ENCODE data around the gene GZMM. TPM values are rescaled to one million over a fixed set of nuclear protein-coding genes. Genes with fewer than 3 reads are reported as not detected.
"Not testable (repeated sequence)": the region's sequence is repeated elsewhere in the genome, so short reads cannot be mapped to it uniquely, and the experiment has no call there.

GZMM gene
- total RNA-seq, 8 experiments from 2014 or later, result 0.29 to 0.50 (median 0.33) TPM; not detected in 3

DNA sequence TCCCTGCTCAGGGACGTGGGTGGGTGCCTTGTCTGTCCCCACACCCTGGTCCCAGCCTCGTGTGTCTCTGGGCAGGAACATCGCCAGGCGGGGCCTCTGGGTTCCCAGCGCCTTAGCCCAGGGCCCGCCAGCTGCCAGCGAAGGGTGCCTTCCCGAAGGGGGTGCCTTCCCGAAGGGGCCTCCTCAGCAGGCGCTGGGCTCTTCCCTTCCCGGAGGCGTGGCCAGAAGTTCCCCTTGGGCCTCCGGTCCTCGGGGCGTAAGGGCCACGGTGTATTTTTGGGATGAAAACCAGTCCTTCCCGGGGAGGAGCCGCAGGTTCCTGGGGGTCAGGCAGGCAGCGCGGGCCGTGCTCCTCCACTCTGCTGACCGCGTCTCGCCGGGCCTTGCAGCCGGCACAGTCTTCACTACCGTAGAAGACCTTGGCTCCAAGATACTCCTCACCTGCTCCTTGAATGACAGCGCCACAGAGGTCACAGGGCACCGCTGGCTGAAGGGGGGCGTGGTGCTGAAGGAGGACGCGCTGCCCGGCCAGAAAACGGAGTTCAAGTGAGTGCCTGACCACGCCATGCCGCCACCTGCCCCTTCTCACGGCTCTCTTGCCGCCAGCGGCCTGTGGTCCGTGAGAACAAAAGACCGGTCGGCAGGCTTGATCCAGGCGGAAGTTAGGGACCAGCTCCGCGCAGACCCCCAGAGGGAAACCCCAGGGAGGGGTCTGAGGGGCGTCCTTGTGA lies 35.4 kb downstream of the GZMM start:
- no peak overlapping the region for H3K27ac ChIP-seq
- 88 to 98% (median 96%) methylated on average over 9 to 22 of the region's 46 CpGs; no CpG with 5 or more reads in 7 of the 10 experiments for WGBS, 10 experiments
- no peak for ATAC-seq (replicated peaks in 6 of 8)
- H3K4me3 ChIP-seq, result no peak overlapping the region
- in situ Hi-C loops (cut with MboI; ENCODE audit: low pct_unique_long_range_greater_than_20kb in 2 of 9, low sequenced_read_pairs in 9 of 9, unreplicated experiment in 9 of 9), result loop anchor here in 2 of 9 experiments (25.0 kb wide), 1 partner anchor 158 kb away; no protein-coding TSS in a partner anchor
- H3K4me1 ChIP-seq (replicated peaks in 1 of 2), result peaks cover 12 to 18% of the 10 kb centered on the region in 2 donors

DNA sequence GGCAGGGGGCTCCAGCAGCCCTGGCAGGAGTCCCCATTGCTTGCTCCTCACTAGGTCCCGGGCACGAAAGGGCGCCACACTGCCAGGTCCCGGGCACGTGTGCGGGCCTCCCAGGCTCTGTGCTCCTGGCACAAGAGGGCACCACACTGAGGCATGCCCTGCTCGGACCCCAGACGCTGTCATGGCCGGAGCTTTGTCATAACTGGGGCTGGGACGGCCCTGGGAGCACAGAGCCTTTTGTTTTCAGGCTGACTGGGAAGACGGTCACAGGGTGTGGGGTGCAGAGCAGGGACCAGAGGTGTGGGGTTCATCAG lies 35.9 kb downstream of the GZMM start:
- Histone ChIP-seq H3K4me3 (no peak overlapping the region), H3K4me1 (replicated peaks in 1 of 2) (peaks cover 8 to 13% of the 10 kb centered on the region in 2 donors), H3K27ac (no peak overlapping the region)
- ATAC-seq (replicated peaks in 6 of 8), result no peak
- in situ Hi-C loops (cut with MboI; ENCODE audit: low pct_unique_long_range_greater_than_20kb in 2 of 9, low sequenced_read_pairs in 9 of 9, unreplicated experiment in 9 of 9), result loop anchor here in 2 of 9 experiments (25.0 kb wide), 1 partner anchor 158 kb away; no protein-coding TSS in a partner anchor
- 100% methylated on average over 3 of the region's 11 CpGs; no CpG with 5 or more reads in 9 of the 10 experiments for WGBS, 10 experiments

DNA sequence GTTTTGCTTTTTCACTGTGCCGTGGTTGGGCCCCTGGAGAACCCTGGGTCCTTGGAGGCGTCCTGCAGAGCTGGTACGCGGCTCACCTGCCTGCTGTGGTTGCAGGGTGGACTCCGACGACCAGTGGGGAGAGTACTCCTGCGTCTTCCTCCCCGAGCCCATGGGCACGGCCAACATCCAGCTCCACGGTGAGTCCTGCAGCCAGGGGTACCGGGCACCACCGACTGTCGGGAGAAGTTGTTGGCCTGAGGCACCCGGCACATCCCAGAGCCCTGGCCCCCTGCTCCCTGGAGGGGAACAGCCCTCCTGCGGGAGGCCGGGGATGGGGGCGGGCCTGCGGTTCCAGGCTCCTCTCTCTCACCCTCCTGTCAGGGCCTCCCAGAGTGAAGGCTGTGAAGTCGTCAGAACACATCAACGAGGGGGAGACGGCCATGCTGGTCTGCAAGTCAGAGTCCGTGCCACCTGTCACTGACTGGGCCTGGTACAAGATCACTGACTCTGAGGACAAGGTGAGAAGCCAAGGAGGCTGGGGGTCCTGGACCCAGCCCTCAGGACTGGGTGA lies 36.5 kb downstream of the GZMM start:
- 75 to 96% (median 87%) methylated on average over 2 to 9 of the region's 22 CpGs; no CpG with 5 or more reads in 5 of the 10 experiments for WGBS, 10 experiments
- no peak overlapping the region for H3K27ac ChIP-seq

DNA sequence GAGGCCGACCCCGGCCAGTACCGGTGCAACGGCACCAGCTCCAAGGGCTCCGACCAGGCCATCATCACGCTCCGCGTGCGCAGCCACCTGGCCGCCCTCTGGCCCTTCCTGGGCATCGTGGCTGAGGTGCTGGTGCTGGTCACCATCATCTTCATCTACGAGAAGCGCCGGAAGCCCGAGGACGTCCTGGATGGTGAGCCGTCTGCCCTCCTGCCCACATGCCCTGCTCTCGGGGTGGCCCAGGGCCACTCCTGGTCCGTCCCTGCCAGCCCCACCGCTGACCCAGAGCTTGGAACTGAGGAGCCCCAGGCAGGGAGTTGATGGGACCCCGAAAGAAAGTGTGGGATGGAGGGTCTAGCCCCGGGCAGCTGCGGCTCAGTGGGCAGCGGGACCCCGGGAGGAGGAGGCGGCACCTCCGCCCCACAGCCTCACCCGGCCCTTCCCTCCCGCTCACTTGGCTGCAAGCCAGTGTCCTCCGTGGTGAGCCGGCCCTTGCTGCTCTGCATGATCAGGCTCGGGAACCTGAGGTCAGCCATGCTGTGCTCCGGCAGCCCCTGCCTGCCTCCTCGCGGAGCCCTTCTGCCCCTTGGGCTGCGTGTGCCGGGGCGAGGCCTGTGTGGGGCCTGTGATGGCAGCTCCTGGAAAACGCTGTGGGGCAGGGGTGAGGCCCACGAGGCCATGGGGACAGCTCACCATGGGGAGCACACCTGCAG lies 37.7 kb downstream of the GZMM start:
- ATAC-seq (replicated peaks in 6 of 8), result no peak
- no peak overlapping the region for H3K4me3 ChIP-seq

More for the DNA sequence above, 36.5 kb downstream of the GZMM start:
- in situ Hi-C loops (cut with MboI; ENCODE audit: low pct_unique_long_range_greater_than_20kb in 2 of 9, low sequenced_read_pairs in 9 of 9, unreplicated experiment in 9 of 9), result loop anchor here in 2 of 9 experiments (25.0 kb wide), 1 partner anchor 157 kb away; no protein-coding TSS in a partner anchor
- ATAC-seq (replicated peaks in 6 of 8), result no peak
- H3K4me1 ChIP-seq (replicated peaks in 1 of 2), result peaks cover 7 to 13% of the 10 kb centered on the region in 2 donors
- no peak overlapping the region for H3K4me3 ChIP-seq

DNA sequence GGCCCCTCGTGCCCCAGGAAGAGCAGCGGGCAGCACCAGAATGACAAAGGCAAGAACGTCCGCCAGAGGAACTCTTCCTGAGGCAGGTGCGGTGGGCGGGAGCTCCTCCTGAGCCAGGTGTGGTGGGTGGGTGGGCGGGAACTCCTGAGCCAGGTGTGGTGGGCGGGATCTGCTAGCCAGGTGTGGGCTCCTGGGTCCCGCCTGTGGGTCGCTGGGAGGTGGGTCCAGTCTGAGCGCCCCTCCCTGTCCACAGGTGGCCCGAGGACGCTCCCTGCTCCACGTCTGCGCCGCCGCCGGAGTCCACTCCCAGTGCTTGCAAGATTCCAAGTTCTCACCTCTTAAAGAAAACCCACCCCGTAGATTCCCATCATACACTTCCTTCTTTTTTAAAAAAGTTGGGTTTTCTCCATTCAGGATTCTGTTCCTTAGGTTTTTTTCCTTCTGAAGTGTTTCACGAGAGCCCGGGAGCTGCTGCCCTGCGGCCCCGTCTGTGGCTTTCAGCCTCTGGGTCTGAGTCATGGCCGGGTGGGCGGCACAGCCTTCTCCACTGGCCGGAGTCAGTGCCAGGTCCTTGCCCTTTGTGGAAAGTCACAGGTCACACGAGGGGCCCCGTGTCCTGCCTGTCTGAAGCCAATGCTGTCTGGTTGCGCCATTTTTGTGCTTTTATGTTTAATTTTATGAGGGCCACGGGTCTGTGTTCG lies 38.8 kb downstream of the GZMM start:
- in situ Hi-C loops (cut with MboI; ENCODE audit: low pct_unique_long_range_greater_than_20kb in 2 of 9, low sequenced_read_pairs in 9 of 9, unreplicated experiment in 9 of 9), result loop anchor here in 2 of 9 experiments (25.0 kb wide), 1 partner anchor 155 kb away; no protein-coding TSS in a partner anchor
- Histone ChIP-seq H3K27ac (no peak overlapping the region), H3K4me3 (no peak overlapping the region), H3K4me1 (replicated peaks in 1 of 2) (peaks cover 0 to under 1% of the 10 kb centered on the region in 2 donors)
- 7 to 100% (median 93%) methylated on average over 2 to 18 of the region's 31 CpGs; no CpG with 5 or more reads in 3 of the 10 experiments for WGBS, 10 experiments
- ATAC-seq (replicated peaks in 6 of 8), result no peak

More for the DNA sequence above, 37.7 kb downstream of the GZMM start:
- no peak overlapping the region for H3K27ac ChIP-seq
- WGBS, 10 experiments, result 88 to 100% methylated on average over 2 to 8 of the region's 40 CpGs; no CpG with 5 or more reads in 8 of the 10 experiments
- in situ Hi-C loops (cut with MboI; ENCODE audit: low pct_unique_long_range_greater_than_20kb in 2 of 9, low sequenced_read_pairs in 9 of 9, unreplicated experiment in 9 of 9), result loop anchor here in 2 of 9 experiments (25.0 kb wide), 1 partner anchor 156 kb away; no protein-coding TSS in a partner anchor
- H3K4me1 ChIP-seq (replicated peaks in 1 of 2), result peaks cover 0 to 3% of the 10 kb centered on the region in 2 donors

DNA sequence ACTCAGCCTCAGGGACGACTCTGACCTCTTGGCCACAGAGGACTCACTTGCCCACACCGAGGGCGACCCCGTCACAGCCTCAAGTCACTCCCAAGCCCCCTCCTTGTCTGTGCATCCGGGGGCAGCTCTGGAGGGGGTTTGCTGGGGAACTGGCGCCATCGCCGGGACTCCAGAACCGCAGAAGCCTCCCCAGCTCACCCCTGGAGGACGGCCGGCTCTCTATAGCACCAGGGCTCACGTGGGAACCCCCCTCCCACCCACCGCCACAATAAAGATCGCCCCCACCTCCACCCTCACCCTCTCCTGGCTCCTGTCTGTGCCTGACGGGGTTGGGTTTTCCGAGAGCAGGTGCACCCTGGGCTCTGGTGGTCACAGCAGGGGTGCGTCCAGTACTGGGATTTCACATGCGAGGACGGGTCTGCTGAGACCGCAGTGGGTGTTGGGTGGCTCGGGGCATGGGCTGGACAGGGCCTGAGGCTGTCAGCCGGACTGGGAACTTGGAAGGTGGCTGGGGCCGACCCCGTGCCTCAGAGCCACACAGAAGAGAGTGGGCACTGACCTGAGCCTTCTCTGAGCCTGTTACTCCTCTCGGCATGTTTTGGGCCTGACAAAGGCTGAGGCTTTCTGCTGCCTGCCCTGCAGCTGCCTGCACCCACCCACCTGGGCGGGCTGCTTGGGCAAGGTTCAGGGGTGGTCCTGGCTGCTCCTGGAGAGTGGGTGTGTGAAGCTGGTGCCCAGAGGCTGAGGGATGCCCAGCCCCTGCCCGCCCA lies 39.5 kb downstream of the GZMM start:
- H3K27ac ChIP-seq, result no peak overlapping the region
- no peak overlapping the region for H3K4me3 ChIP-seq

DNA sequence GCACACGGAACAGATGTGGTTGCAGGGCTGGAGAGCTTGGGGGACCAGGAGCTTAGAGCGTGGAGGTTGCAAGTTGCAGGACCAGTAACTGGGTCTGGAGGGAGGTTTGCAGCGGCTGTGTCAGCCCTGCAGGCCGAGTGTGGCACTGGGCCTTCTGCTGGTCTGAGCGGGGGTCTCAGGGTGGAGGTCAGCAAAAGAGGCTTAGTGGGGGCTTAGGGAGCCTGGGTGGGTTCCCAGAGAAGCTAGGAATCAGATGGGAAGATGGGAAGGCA lies 40.1 kb downstream of the GZMM start:
- 93 to 100% methylated on average over 1 to 3 of the region's 5 CpGs; no CpG with 5 or more reads in 8 of the 10 experiments for WGBS, 10 experiments
- no peak for ATAC-seq (replicated peaks in 6 of 8)
- in situ Hi-C loops (cut with MboI; ENCODE audit: low pct_unique_long_range_greater_than_20kb in 2 of 9, low sequenced_read_pairs in 9 of 9, unreplicated experiment in 9 of 9), result loop anchor here in 2 of 9 experiments (25.0 kb wide), 1 partner anchor 153 kb away; no protein-coding TSS in a partner anchor
- Histone ChIP-seq H3K27ac (no peak overlapping the region), H3K4me1 (replicated peaks in 1 of 2) (peaks cover 3 to 12% of the 10 kb centered on the region in 2 donors), H3K4me3 (no peak overlapping the region)

More for the DNA sequence above, 39.5 kb downstream of the GZMM start:
- WGBS, 10 experiments, result 40 to 80% methylated on average over 1 of the region's 27 CpGs; no CpG with 5 or more reads in 8 of the 10 experiments
- H3K4me1 ChIP-seq (replicated peaks in 1 of 2), result peaks cover 2 to 7% of the 10 kb centered on the region in 2 donors
- in situ Hi-C loops (cut with MboI; ENCODE audit: low pct_unique_long_range_greater_than_20kb in 2 of 9, low sequenced_read_pairs in 9 of 9, unreplicated experiment in 9 of 9), result loop anchor here in 2 of 9 experiments (25.0 kb wide), 1 partner anchor 154 kb away; no protein-coding TSS in a partner anchor
- no peak for ATAC-seq (replicated peaks in 6 of 8)

DNA sequence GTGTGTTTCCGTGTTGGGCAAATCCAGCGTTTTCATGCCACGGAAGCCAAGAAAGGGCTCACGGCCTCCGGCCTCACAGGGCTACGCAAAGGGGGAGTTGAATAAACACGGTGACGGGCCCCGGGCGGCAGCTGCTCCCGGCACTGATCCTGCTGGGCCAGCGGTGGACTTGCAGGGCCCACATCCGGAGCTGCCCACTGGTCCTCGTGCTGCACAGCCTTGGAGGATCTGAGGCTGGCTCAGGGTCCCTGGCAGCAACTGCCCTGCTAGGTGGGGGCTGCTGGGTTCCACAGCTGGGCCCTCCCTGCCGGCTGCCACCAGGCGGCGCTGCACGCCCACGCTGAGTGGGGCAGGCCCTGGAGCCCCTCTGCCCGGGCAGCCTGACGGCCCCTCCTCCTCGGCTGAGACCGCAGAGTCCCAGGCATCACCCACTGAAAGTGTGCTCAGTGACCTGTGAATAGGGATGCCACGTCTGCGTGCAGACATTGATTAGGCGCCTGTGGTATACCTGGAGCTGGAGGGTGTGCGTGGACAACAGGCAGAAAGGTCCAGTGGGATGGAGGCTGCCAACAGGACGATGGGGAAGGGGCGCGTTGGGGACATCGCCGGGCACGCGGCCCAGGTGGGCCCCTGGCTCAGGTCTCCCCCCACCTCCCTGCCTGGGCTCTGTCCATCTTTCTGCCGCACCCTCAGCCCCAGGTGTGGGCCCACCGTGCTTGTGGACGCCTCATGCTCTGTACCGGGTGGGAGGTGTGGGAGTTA lies 40.6 kb downstream of the GZMM start:
- Histone ChIP-seq H3K27ac (no peak overlapping the region), H3K4me3 (no peak overlapping the region), H3K4me1 (replicated peaks in 1 of 2) (peaks cover 6 to 16% of the 10 kb centered on the region in 2 donors)
- ATAC-seq (replicated peaks in 6 of 8), result peak; percentile 28 to 73 (median 62)
- in situ Hi-C loops (cut with MboI; ENCODE audit: low pct_unique_long_range_greater_than_20kb in 2 of 9, low sequenced_read_pairs in 9 of 9, unreplicated experiment in 9 of 9), result loop anchor here in 2 of 9 experiments (25.0 kb wide), 1 partner anchor 153 kb away; no protein-coding TSS in a partner anchor
- 0 to 100% (median 47%) methylated on average over 2 to 12 of the region's 38 CpGs; no CpG with 5 or more reads in 5 of the 10 experiments for WGBS, 10 experiments

DNA sequence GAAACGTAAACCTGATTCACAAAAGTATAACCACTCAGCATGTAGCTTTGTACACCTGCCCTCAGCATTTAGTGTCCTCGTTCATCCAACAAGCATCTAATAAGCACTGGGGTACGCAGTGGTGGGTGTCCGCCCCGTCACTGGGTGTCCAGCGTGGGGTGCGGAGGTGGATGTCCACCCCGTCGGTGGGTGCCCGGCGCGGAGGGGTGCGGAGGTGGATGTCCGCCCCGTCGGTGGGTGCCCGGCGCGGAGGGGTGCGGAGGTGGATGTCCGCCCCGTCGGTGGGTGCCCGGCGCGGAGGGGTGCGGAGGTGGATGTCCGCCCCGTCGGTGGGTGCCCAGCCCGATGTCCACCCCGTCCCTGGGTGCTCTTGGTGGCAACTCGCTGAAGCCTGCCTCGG lies 41.3 kb downstream of the GZMM start:
- not testable (repeated sequence) for ATAC-seq (replicated peaks in 6 of 8); H3K4me3 ChIP-seq; H3K27ac ChIP-seq
- H3K4me1 ChIP-seq (replicated peaks in 1 of 2), result peaks cover 7 to 17% of the 10 kb centered on the region in 2 donors
- 60 to 100% (median 100%) methylated on average over 1 to 2 of the region's 34 CpGs; no CpG with 5 or more reads in 7 of the 10 experiments for WGBS, 10 experiments
- in situ Hi-C loops (cut with MboI; ENCODE audit: low pct_unique_long_range_greater_than_20kb in 2 of 9, low sequenced_read_pairs in 9 of 9, unreplicated experiment in 9 of 9), result loop anchor here in 2 of 9 experiments (25.0 kb wide), 1 partner anchor 152 kb away; no protein-coding TSS in a partner anchor

DNA sequence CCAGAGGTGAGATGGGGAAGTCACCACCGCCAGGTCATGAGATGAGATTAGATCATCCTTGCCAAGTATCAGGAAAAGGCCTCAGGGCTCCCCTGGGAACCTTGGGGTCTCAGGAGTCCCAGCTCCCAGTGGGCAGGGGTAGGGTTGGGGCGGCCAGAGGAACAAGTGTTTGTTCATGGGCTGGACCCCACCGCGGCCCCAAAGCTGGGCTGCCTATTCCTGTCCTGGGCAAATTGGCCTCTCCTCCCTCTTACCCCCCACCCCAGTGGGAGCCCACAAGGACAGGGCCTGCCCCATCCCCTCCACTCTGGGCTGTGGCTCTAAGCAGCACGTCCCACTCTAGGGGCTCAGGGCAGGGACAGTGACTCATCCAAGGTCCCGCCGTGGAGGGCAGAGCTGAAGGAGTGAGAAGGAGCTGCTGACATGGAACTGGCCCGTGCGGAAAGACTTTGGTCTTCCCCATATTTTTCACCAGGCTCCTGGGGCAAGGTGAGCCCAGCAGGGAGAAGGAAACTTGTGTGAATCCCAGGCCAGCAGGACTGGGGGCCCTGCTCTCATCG lies 41.8 kb downstream of the GZMM start:
- H3K27ac ChIP-seq, result no peak overlapping the region
- peaks cover 7 to 22% of the 10 kb centered on the region in 2 donors for H3K4me1 ChIP-seq (replicated peaks in 1 of 2)
- no peak overlapping the region for H3K4me3 ChIP-seq
- in situ Hi-C loops (cut with MboI; ENCODE audit: low pct_unique_long_range_greater_than_20kb in 2 of 9, low sequenced_read_pairs in 9 of 9, unreplicated experiment in 9 of 9), result loop anchor here in 2 of 9 experiments (25.0 kb wide), 1 partner anchor 152 kb away; no protein-coding TSS in a partner anchor
- 33% methylated on average over 1 of the region's 10 CpGs; no CpG with 5 or more reads in 9 of the 10 experiments for WGBS, 10 experiments
- no peak for ATAC-seq (replicated peaks in 6 of 8)

Measured in motor neuron (in vitro differentiated cells).